Measurements from ENCODE around the gene GGA1.

Gene GGA1

GRCh38 chr22:37623075-37624016 lies 14.7 kb downstream of the GGA1 start:
- Histone ChIP-seq H3K9me3 (ENCODE audit: low read depth, low read length) (no peaks in the 10 kb centered on the region), H3K4me3 (no peak overlapping the region), H3K36me3 (ENCODE audit: insufficient read depth, low read length) (0 out of 2 replicates have a peak, but pooled peaks cover 2% of the 10 kb centered on the region), H3K27ac (no peak overlapping the region), H3K9ac (ENCODE audit: insufficient read length) (no peak overlapping the region)
- no peak for TF ChIP-seq EZH2 (IDR thresholded peaks at IDR 0.05)
- TF ChIP-seq FOXP2 (optimal IDR thresholded peaks at IDR 0.05; ENCODE audit: control extremely low read depth, extremely low read length, insufficient read depth): no peak
- no peak for TF ChIP-seq POLR2AphosphoS5 (IDR thresholded peaks at IDR 0.05; ENCODE audit: borderline replicate concordance, low read depth, low read length)
- DNase-seq (ENCODE audit: low read depth, low spot score): no peak

- Histone ChIP-seq H3K27ac (no peak overlapping the region), H3K9ac (ENCODE audit: insufficient read length) (no peak overlapping the region)
Observed at GRCh38 chr22:37624017-37624365, 15.4 kb downstream of the GGA1 start.

GRCh38 chr22:37624876-37625275 lies 16.2 kb downstream of the GGA1 start:
- Histone ChIP-seq H3K36me3 (ENCODE audit: insufficient read depth, low read length) (no peaks in the 10 kb centered on the region), H3K9me3 (ENCODE audit: low read depth, low read length) (no peaks in the 10 kb centered on the region), H3K9ac (ENCODE audit: insufficient read length) (no peak overlapping the region), H3K27ac (no peak overlapping the region), H3K4me3 (no peak overlapping the region)
- TF ChIP-seq POLR2AphosphoS5 (IDR thresholded peaks at IDR 0.05; ENCODE audit: borderline replicate concordance, low read depth, low read length) (no peak), EZH2 (IDR thresholded peaks at IDR 0.05) (no peak), FOXP2 (optimal IDR thresholded peaks at IDR 0.05; ENCODE audit: control extremely low read depth, extremely low read length, insufficient read depth) (no peak)
- no peak for DNase-seq (ENCODE audit: low read depth, low spot score)

More at GRCh38 chr22:37624017-37624365, 15.4 kb downstream of the GGA1 start:
- H3K9me3 ChIP-seq (ENCODE audit: low read depth, low read length): no peaks in the 10 kb centered on the region
- TF ChIP-seq EZH2 (IDR thresholded peaks at IDR 0.05) (no peak), POLR2AphosphoS5 (IDR thresholded peaks at IDR 0.05; ENCODE audit: borderline replicate concordance, low read depth, low read length) (no peak), FOXP2 (optimal IDR thresholded peaks at IDR 0.05; ENCODE audit: control extremely low read depth, extremely low read length, insufficient read depth) (no peak)
- no peak for DNase-seq (ENCODE audit: low read depth, low spot score)
- H3K36me3 ChIP-seq (ENCODE audit: insufficient read depth, low read length): no peaks in the 10 kb centered on the region
- no peak overlapping the region for H3K4me3 ChIP-seq

GRCh38 chr22:37625737-37626136 lies 17.1 kb downstream of the GGA1 start:
- Histone ChIP-seq H3K9ac (ENCODE audit: insufficient read length) (no peak overlapping the region), H3K9me3 (ENCODE audit: low read depth, low read length) (no peaks in the 10 kb centered on the region), H3K4me3 (no peak overlapping the region), H3K27ac (peak overlapping the region; percentile 48; the same call in 1 of the 2 replicates), H3K36me3 (ENCODE audit: insufficient read depth, low read length) (no peaks in the 10 kb centered on the region)
- TF ChIP-seq EZH2 (IDR thresholded peaks at IDR 0.05) (no peak), FOXP2 (optimal IDR thresholded peaks at IDR 0.05; ENCODE audit: control extremely low read depth, extremely low read length, insufficient read depth) (no peak)
- no peak for DNase-seq (ENCODE audit: low read depth, low spot score)

DNA sequence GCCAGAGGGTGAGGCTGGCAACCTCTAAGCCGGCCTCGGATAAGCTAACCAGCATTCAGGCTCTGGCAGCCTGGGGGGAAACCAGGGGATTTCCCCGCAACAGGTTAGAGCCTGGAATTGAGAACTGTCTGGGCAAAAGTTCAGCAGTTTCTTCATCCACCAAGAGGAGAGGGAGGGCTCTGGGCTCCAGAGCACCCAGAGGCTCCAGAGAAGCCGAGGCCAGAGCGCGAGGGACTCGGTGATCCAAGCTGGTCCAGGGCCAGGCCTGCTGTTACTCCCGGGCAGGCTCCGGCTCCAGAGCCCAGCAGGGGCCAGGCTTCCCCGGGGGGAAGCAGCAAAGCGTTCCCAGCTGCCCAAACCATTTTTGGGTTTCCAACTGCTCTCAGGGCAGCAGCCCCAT lies 17.5 kb downstream of the GGA1 start:
- peak overlapping the region; percentile 48; the same call in 1 of the 2 replicates for H3K27ac ChIP-seq
- no peaks in the 10 kb centered on the region for H3K36me3 ChIP-seq (ENCODE audit: insufficient read depth, low read length)
- H3K9ac ChIP-seq (ENCODE audit: insufficient read length): peak overlapping the region; percentile 14
- TF ChIP-seq POLR2AphosphoS5 (IDR thresholded peaks at IDR 0.05; ENCODE audit: borderline replicate concordance, low read depth, low read length): no peak
- TF ChIP-seq FOXP2 (optimal IDR thresholded peaks at IDR 0.05; ENCODE audit: control extremely low read depth, extremely low read length, insufficient read depth): no peak
- no peak for TF ChIP-seq EZH2 (IDR thresholded peaks at IDR 0.05)
- H3K4me3 ChIP-seq: no peak overlapping the region
- H3K9me3 ChIP-seq (ENCODE audit: low read depth, low read length): no peaks in the 10 kb centered on the region
- no peak for DNase-seq (ENCODE audit: low read depth, low spot score)

- no peaks in the 10 kb centered on the region for H3K36me3 ChIP-seq (ENCODE audit: insufficient read depth, low read length)
- DNase-seq (ENCODE audit: low read depth, low spot score): no peak
- H3K27ac ChIP-seq: peak overlapping the region; percentile 48; the same call in 1 of the 2 replicates
- TF ChIP-seq POLR2AphosphoS5 (IDR thresholded peaks at IDR 0.05; ENCODE audit: borderline replicate concordance, low read depth, low read length) (no peak), EZH2 (IDR thresholded peaks at IDR 0.05) (no peak), FOXP2 (optimal IDR thresholded peaks at IDR 0.05; ENCODE audit: control extremely low read depth, extremely low read length, insufficient read depth) (no peak)
- H3K9ac ChIP-seq (ENCODE audit: insufficient read length): peak overlapping the region; percentile 14
- no peak overlapping the region for H3K4me3 ChIP-seq
- H3K9me3 ChIP-seq (ENCODE audit: low read depth, low read length): no peaks in the 10 kb centered on the region
Observed at GRCh38 chr22:37626556-37627075, 18.0 kb downstream of the GGA1 start.

DNA sequence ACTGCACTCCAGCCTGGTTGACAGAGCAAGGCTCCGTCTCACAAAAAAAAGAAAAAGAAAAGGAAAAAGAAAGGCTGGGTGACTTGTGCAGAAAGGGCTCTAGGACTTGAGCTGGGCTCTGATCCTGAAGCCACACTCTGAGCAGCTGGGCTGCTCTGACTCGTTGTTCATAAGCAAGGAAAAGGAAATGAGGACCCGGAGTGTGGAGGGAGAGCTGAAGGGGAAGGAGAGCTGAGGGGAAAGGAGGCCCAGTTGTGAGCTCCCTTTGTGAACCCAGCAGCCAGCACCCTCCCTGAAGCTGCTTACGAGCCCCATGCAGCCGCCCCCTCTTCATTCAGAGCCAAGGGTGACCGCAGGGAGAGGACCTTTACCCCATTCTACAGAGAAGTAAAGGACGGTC lies 18.5 kb downstream of the GGA1 start:
- Histone ChIP-seq H3K9me3 (ENCODE audit: low read depth, low read length) (no peaks in the 10 kb centered on the region), H3K27ac (no peak overlapping the region), H3K4me3 (no peak overlapping the region), H3K9ac (ENCODE audit: insufficient read length) (no peak overlapping the region), H3K36me3 (ENCODE audit: insufficient read depth, low read length) (no peaks in the 10 kb centered on the region)
- TF ChIP-seq FOXP2 (optimal IDR thresholded peaks at IDR 0.05; ENCODE audit: control extremely low read depth, extremely low read length, insufficient read depth) (no peak), EZH2 (IDR thresholded peaks at IDR 0.05) (no peak), POLR2AphosphoS5 (IDR thresholded peaks at IDR 0.05; ENCODE audit: borderline replicate concordance, low read depth, low read length) (no peak)
- DNase-seq (ENCODE audit: low read depth, low spot score): no peak

DNA sequence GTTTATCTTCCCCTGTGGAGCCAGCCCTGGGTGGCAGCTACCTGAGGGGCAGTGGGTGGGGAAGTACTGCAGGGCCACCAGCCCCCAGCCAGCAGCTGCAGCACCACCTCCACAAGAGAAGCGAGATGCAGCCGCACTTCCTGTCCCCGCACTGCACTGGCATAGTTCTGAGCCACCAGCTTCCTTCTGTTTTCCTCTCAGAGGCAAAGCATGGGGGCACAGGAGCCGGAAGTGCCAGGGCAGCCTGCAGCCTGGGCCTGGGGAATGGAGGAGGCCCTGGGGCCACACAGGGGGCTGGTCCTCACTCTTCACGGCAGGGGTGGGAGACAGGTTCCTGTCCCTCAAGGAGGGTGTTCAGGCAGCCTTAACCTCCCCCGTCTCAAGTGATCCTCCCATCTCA lies 18.9 kb downstream of the GGA1 start:
- H3K9ac ChIP-seq (ENCODE audit: insufficient read length): no peak overlapping the region
- no peaks in the 10 kb centered on the region for H3K36me3 ChIP-seq (ENCODE audit: insufficient read depth, low read length)
- no peaks in the 10 kb centered on the region for H3K9me3 ChIP-seq (ENCODE audit: low read depth, low read length)
- no peak overlapping the region for H3K27ac ChIP-seq
- DNase-seq (ENCODE audit: low read depth, low spot score): no peak
- no peak overlapping the region for H3K4me3 ChIP-seq
- TF ChIP-seq FOXP2 (optimal IDR thresholded peaks at IDR 0.05; ENCODE audit: control extremely low read depth, extremely low read length, insufficient read depth) (no peak), EZH2 (IDR thresholded peaks at IDR 0.05) (no peak), POLR2AphosphoS5 (IDR thresholded peaks at IDR 0.05; ENCODE audit: borderline replicate concordance, low read depth, low read length) (no peak)
